GM20000 (cell line): ENCODE data around the gene MPC1.

Experiments used
- DNase-seq: peaks from one replicate; pipeline ENCODE4 v3.0.0; 2012; ENCODE audit warnings: low spot score
- TF ChIP-seq, protein P1 (sequence below): IDR thresholded peaks from 2 replicates; pipeline ENCODE4 v1.5.1; 2012; ENCODE audit warnings: mild to moderate bottlenecking, control low read depth; ENCODE audit errors: extremely low read depth, missing control alignments

The MPC1 gene

DNA sequence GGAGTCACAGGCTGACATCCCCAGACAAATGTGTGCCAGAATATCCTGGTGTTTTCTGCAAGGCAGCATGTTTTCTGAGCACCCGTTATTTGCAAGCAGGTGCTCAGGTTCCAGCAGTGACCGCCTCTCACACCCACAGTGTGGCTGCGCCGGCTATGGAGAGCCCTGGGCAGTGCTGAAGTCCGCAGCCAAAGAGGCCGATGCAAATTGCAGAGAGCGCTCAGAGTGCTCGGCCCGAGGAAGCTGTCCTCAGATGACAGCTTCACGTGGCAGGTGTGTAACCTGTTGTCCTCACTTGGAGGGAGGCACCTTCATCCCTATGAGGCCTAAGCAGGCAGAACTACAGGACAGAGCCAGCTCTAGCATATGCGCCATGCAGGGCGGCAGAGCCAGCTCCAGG lies 23.5 kb upstream of the MPC1 start:
- TF ChIP-seq, protein P1, sequence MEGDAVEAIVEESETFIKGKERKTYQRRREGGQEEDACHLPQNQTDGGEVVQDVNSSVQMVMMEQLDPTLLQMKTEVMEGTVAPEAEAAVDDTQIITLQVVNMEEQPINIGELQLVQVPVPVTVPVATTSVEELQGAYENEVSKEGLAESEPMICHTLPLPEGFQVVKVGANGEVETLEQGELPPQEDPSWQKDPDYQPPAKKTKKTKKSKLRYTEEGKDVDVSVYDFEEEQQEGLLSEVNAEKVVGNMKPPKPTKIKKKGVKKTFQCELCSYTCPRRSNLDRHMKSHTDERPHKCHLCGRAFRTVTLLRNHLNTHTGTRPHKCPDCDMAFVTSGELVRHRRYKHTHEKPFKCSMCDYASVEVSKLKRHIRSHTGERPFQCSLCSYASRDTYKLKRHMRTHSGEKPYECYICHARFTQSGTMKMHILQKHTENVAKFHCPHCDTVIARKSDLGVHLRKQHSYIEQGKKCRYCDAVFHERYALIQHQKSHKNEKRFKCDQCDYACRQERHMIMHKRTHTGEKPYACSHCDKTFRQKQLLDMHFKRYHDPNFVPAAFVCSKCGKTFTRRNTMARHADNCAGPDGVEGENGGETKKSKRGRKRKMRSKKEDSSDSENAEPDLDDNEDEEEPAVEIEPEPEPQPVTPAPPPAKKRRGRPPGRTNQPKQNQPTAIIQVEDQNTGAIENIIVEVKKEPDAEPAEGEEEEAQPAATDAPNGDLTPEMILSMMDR, result no peak

DNA sequence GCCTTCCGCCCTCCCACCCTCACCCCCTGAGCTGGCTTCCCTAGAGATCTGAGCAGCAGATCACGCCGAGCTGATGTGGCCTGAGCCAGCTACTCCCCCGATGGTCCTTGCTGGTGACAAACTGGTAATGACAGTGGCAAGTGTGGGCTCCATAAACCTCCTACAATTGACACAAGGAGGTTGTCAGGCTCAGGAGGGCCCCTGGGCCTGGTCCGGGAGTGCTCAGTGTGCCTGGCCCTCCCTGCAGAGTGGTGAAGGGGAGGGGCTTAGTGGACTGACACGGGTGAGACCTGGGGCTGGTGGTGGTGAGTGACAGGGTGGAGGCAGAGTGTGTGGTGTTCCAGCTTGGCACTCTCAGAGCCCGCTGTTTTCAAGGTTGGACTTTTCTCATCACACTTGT lies 22.6 kb upstream of the MPC1 start:
- DNase-seq, result no peak
- TF ChIP-seq, protein P1, result no peak

More for the DNA sequence above, 23.5 kb upstream of the MPC1 start:
- DNase-seq, result no peak

DNA sequence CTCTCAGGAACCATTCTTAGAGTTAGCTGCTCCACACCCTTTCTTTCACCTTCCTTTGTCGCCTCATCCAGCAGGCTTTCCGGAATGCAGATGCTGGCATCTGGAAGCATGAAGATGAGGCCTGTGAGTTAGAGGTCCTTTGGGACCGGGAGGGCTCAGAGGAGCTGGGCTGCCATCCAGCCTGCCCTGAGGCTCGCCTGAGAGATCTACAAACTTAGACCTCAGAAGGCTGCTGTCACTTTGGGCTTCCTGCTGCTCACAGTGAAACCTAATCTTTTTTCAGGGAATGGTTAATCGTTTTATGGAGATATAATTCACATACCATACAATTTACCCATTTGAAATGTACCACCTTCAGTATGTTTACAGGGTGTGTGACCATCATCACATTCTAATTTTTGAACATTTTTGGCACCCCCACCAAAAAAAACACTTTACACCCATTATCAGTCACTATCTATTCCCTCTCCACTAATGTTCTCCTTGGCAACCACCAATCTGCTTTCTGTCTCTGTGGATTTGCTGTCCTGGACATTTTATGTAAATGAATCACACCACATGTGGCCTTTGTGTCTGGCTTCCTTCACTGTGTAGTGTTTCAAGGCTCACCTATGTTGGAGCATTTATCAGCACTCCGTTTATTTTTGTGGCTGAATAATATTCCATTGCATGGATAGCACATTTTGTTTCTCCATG lies 20.0 kb upstream of the MPC1 start:
- DNase-seq, result no peak
- TF ChIP-seq, protein P1, result no peak

DNA sequence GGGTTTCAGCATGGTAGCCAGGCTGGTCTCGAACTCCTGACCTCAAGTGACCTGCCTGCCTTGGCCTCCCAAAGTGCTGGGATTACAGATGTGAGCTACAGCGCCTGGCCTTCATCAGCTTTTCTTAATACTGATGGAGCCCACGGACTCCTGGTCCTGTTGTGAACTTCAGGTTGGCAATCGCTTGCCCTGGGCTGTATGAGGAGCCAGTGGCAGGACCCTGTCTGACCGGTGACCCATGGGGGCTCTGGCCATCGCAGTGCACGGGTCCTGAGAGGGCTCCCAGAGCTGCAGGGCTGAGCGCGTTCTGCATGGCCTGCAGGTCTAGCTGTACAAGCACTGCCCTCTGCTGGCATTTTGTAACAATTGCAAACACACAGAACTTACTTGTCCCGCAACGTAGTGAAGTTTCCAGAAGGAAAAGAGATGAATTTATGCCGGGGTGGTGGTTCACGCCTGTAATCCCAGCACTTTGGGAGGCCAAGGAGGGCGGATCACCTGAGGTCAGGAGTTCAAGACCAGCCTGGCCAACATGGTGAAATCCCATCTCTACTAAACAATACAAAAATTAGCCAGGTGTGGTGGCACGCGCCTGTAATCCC lies 18.0 kb upstream of the MPC1 start:
- DNase-seq, result peak; percentile 85
- TF ChIP-seq, protein P1, result peak; percentile 60

DNA sequence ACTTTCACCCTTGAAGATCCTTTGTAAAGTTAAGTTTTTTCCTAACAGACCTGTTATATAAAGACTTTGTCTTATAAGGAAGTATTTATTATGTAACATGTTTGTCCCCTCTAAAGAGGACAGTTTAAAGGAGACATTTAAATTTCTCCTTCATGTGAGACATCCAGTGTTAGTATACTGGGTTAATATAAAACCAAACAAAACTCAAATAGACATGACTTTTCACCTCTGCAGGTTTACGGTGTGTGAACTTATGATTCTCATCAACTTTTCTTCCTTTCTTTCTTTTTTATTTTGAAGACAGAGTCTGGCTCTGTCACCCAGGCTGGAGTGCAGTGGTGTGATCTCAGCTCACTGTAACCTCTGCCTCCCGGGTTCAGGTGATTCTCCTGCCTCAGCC lies 17.4 kb upstream of the MPC1 start:
- TF ChIP-seq, protein P1, result no peak
- DNase-seq, result no peak

DNA sequence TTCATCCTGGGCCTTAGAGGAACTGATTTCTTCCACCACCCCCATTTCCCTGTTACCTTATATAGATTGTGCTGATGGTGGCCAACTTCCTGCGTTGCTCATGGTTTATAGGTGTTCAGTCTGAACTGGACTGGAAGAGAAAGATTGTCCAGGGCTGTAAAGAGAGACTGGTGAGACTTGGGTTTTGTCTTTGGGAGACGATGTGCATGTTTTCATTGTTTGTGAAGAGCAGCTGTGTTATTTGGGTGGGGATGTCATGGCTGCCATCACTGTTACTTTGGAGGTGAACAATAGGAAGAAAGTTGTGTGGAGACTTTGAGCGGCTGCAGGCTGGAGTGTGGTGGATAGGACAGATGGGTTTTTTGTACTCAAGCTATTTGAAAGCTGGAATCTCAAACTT lies 15.6 kb upstream of the MPC1 start:
- TF ChIP-seq, protein P1, result no peak
- no peak for DNase-seq

DNA sequence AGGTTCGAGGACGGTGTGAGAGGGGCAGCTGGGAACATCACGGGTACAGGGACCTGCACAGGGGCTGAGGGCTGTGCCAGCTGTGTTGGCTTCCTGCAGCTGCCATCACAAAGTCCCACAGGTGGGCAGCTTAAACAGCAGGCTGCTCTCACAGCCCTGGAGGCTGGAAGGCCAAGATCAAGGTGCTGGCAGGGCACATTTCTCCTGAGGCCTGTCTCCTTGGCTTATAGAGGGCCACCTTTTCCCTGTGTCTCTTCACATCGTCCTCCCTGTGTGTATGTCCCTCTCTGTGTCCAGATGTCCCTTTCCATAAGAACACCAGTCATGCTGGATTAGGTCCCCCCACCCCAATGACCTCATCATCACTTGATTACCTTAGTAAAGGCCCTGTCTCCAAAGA lies 15.1 kb upstream of the MPC1 start:
- DNase-seq, result no peak
- TF ChIP-seq, protein P1, result no peak
